IMR-90 (cell line): ENCODE data around the gene MTAP. TPM values are rescaled to one million over a fixed set of nuclear protein-coding genes. Genes with fewer than 3 reads are reported as not detected.

Source experiments
- ATAC-seq: fragments of 200-7000 bp; cut with Tn5 transposase; 2 replicates; pipeline ENCODE4 v1.9.1; 2020; ENCODE audit warnings: low read depth, mild to moderate bottlenecking, moderate library complexity
- BruUV-seq: library from RNA; stranded (reverse); fragments of 400-500 nt; replicated peaks from 2 replicates; lab custom pipeline; 2021; lab: Mats Ljungman, UMichigan
- CTCF ChIA-PET: fragments of 300-600 bp; formaldehyde crosslinking; extraction: SDS; loops from one replicate; lab custom pipeline; 2021; ENCODE audit warnings: antibody characterized with exemption; lab: Yijun Ruan, JAX
- POLR2A ChIA-PET: fragments of 300-600 bp; sonication (Branson Sonifier 250); formaldehyde crosslinking; loops from one replicate; lab custom pipeline; 2022; ENCODE audit warnings: antibody characterized with exemption; ENCODE audit not compliant: unreplicated experiment; lab: Charles Lee
- DNase-seq: peaks from one replicate; pipeline ENCODE4 v3.0.0; 2013
- H2AFZ ChIP-seq: replicated peaks from 2 replicates; pipeline ENCODE3; 2013; ENCODE audit warnings: low read length, mild to moderate bottlenecking; ENCODE audit not compliant: poor library complexity
- H2AK5ac ChIP-seq: 2 replicates; pipeline ENCODE4 v1.6.1; 2013; ENCODE audit warnings: low read depth, low read length, inconsistent platforms
- H2AK9ac ChIP-seq: replicated peaks from 2 replicates; pipeline ENCODE3; 2013; ENCODE audit warnings: mild to moderate bottlenecking, low read depth, low read length, moderate library complexity; ENCODE audit not compliant: poor library complexity
- H2BK120ac ChIP-seq: 2 replicates; pipeline ENCODE4 v1.6.1; 2013; ENCODE audit warnings: low read depth, low read length, inconsistent platforms
- H2BK15ac ChIP-seq: 3 replicates; pipeline ENCODE4 v1.6.1; 2013; ENCODE audit warnings: low read depth, low read length, inconsistent platforms
- H2BK20ac ChIP-seq: 2 replicates; pipeline ENCODE4 v1.6.1; 2013; ENCODE audit warnings: low read depth, mild to moderate bottlenecking, inconsistent platforms, low read length, moderate library complexity
- H2BK5ac ChIP-seq: 2 replicates; pipeline ENCODE4 v1.6.1; 2013; ENCODE audit warnings: mild to moderate bottlenecking, low read depth, low read length, inconsistent platforms; ENCODE audit not compliant: poor library complexity, severe bottlenecking
- H3K14ac ChIP-seq: replicated peaks from 2 replicates; pipeline ENCODE4 v1.6.1; 2013; ENCODE audit warnings: low read depth, low read length, inconsistent platforms
- H3K18ac ChIP-seq: 2 replicates; pipeline ENCODE4 v1.6.1; 2013; ENCODE audit warnings: low read depth, low read length, control low read depth
- H3K23ac ChIP-seq: 2 replicates; pipeline ENCODE4 v1.6.1; 2013; ENCODE audit warnings: low read depth, low read length, inconsistent platforms
- H3K27ac ChIP-seq: 2 replicates; pipeline ENCODE4 v1.5.1; 2013; ENCODE audit warnings: mild to moderate bottlenecking, control low read depth, low read length; ENCODE audit not compliant: insufficient read depth
- H3K27me3 ChIP-seq: 2 replicates; pipeline ENCODE4 v1.6.1; 2013; ENCODE audit warnings: low read length; ENCODE audit not compliant: control insufficient read depth, insufficient read depth
- H3K36me3 ChIP-seq: 2 replicates; pipeline ENCODE4 v1.6.1; 2013; ENCODE audit warnings: low read length, mixed read lengths; ENCODE audit not compliant: control insufficient read depth, insufficient read depth
- H3K4ac ChIP-seq: 2 replicates; pipeline ENCODE4 v1.6.1; 2013; ENCODE audit warnings: low read depth, low read length, inconsistent platforms
- H3K4me1 ChIP-seq: 2 replicates; pipeline ENCODE4 v1.6.1; 2013; ENCODE audit warnings: low read length, mixed read lengths; ENCODE audit not compliant: control insufficient read depth, insufficient read depth
- H3K4me2 ChIP-seq: 2 replicates; pipeline ENCODE4 v1.6.1; 2013; ENCODE audit warnings: low read depth, mild to moderate bottlenecking, control low read depth, low read length, moderate library complexity
- H3K4me3 ChIP-seq: 2 replicates; pipeline ENCODE4 v1.5.1; 2013; ENCODE audit warnings: low read depth, mild to moderate bottlenecking, control low read depth, low read length, moderate library complexity; ENCODE audit not compliant: insufficient read depth
- H3K56ac ChIP-seq: 2 replicates; pipeline ENCODE4 v1.6.1; 2013; ENCODE audit warnings: low read length, inconsistent platforms; ENCODE audit not compliant: insufficient read depth; ENCODE audit errors: extremely low read depth
- H3K79me1 ChIP-seq, 2 experiments: 2 replicates each; pipeline ENCODE4 v1.6.1; 2013; ENCODE audit warnings: low read length in 2 of 2, inconsistent platforms in 1 of 2, low read depth in 1 of 2
- H3K9ac ChIP-seq: 2 replicates; pipeline ENCODE4 v1.6.1; 2013; ENCODE audit warnings: low read depth, low read length, control low read depth
- H3K9me1 ChIP-seq: 2 replicates; pipeline ENCODE4 v1.6.1; 2013; ENCODE audit warnings: low read length, inconsistent platforms; ENCODE audit not compliant: insufficient read depth
- H3K9me3 ChIP-seq: 2 replicates; pipeline ENCODE4 v1.6.1; 2013; ENCODE audit warnings: low read length; ENCODE audit not compliant: control insufficient read depth, insufficient read depth
- H4K20me1 ChIP-seq: 2 replicates; pipeline ENCODE4 v1.6.1; 2013; ENCODE audit warnings: low read length, inconsistent platforms; ENCODE audit not compliant: insufficient read depth
- H4K5ac ChIP-seq: 2 replicates; pipeline ENCODE4 v1.6.1; 2013; ENCODE audit warnings: mild to moderate bottlenecking, low read depth, low read length, control low read depth
- H4K8ac ChIP-seq, 2 experiments: 2 replicates each; pipeline ENCODE4 v1.6.1; 2013; ENCODE audit warnings: low read depth in 2 of 2, low read length in 2 of 2, control low read depth in 1 of 2, inconsistent platforms in 1 of 2
- H4K91ac ChIP-seq: 2 replicates; pipeline ENCODE4 v1.6.1; 2013; ENCODE audit warnings: low read depth, low read length, inconsistent platforms; ENCODE audit not compliant: insufficient read depth
- BHLHE40 ChIP-seq: fragments of 150-350 bp; IDR thresholded peaks from 2 replicates; pipeline ENCODE4 v1.6.1; 2016; ENCODE audit warnings: mild to moderate bottlenecking, low read depth, low read length
- CEBPB ChIP-seq: IDR thresholded peaks from 2 replicates; pipeline ENCODE4 v1.6.1; 2012; ENCODE audit warnings: low read depth, low read length, improper control_type of control experiment
- MAZ ChIP-seq: IDR thresholded peaks from 2 replicates; pipeline ENCODE4 v1.6.1; 2012; ENCODE audit warnings: low read depth, mild to moderate bottlenecking, low read length, improper control_type of control experiment, moderate library complexity, borderline replicate concordance
- POLR2A ChIP-seq: IDR thresholded peaks from 2 replicates; pipeline ENCODE4 v1.6.1; 2012; ENCODE audit warnings: mild to moderate bottlenecking, low read depth, low read length
- WGBS, 2 experiments: methylation state at CpG; one replicate each; pipeline versions ENCODE4 v1.1.5 to v1.1.7; 2013; ENCODE audit warnings: missing lambda C conversion rate in 2 of 2; ENCODE audit not compliant: insufficient read length in 1 of 2; ENCODE audit errors: extremely low coverage in 2 of 2; 5-methylcytosine and 5-hydroxymethylcytosine counted together
- dilution Hi-C: fragments of 300-500 bp; cut with HindIII; formaldehyde crosslinking; loops from one replicate; pipeline ENCODE4 v1.14.3; 2018; ENCODE audit warnings: low sequenced_read_pairs; ENCODE audit not compliant: unreplicated experiment
- in situ Hi-C: fragments of 300-500 bp; cut with MboI; formaldehyde crosslinking; loops from 3 replicates; pipeline ENCODE4 v1.14.3; 2019; ENCODE audit warnings: low sequenced_read_pairs, inconsistent platforms, mixed read lengths
- intact Hi-C: fragments of 100-400 bp; cut with micrococcal nuclease; formaldehyde crosslinking; loops from 2 replicates; pipeline ENCODE4 v1.10.0; 2022
- polyA plus RNA-seq, 3 experiments: library from polyadenylated mRNA; depleted of rRNA; stranded (reverse); fragments of >200 nt; gene quantifications; 2 replicates each; pipeline ENCODE4 v1.2.3, GENCODE V29; 2012; ENCODE audit warnings: low replicate concordance in 1 of 3
- total RNA-seq: library from RNA; depleted of rRNA; stranded (reverse); fragments of >200 nt; gene quantifications from 2 replicates; pipeline ENCODE4 v1.2.3, GENCODE V29; 2012

Gene MTAP
- total and polyA plus RNA-seq, 2 of the 4 experiments (the other 2 are of a cell fraction) = 15.7 to 50.9 TPM

GRCh38 chr9:21801683-21802417 is 586 bp upstream of the MTAP start:
- dilution Hi-C loops = no loop called here
- Histone ChIP-seq H3K56ac (peak overlapping the region; percentile 86), H3K27me3 (no peaks in the 10 kb centered on the region), H2BK20ac (peak overlapping the region; percentile 50; the same call in 1 of the 2 replicates), H3K23ac (peak overlapping the region; percentile 87), H3K4me3 (peak overlapping the region; percentile 68), H3K18ac (peak overlapping the region; percentile 82), H4K20me1 (peaks cover 15% of the 10 kb centered on the region), H3K4me1 (peaks cover 7% of the 10 kb centered on the region), H4K91ac (peak overlapping the region; percentile 76), H3K27ac (peak overlapping the region; percentile 83), H3K9me3 (no peaks in the 10 kb centered on the region), H2BK5ac (peak overlapping the region; percentile 81), H2BK15ac (0 out of 3 replicates have a peak overlapping the region, but pooled peaks have one; percentile 31), H3K4me2 (peak overlapping the region; percentile 82), H3K14ac (peak overlapping the region; percentile 96), H4K8ac (peak overlapping the region; percentile 78 to 95), H3K4ac (peak overlapping the region; percentile 84), H3K36me3 (peaks cover 3% of the 10 kb centered on the region), H2BK120ac (peak overlapping the region; percentile 54), H3K9me1 (peaks cover 21% of the 10 kb centered on the region), H2AFZ (peak overlapping the region; percentile 92), H3K79me1 (peaks cover 16 to 33% of the 10 kb centered on the region in 2 experiments), H4K5ac (peak overlapping the region; percentile 86), H3K9ac (peak overlapping the region; percentile 83), H2AK9ac (peak overlapping the region; percentile 56), H2AK5ac (peak overlapping the region; percentile 83; the same call in 1 of the 2 replicates)
- POLR2A ChIA-PET = interaction anchor here (0.6 kb wide), 1 partner anchor 555 kb away, joined by 7 read pairs; no protein-coding TSS in a partner anchor
- ATAC-seq (peak; percentile 70), DNase-seq (peak; percentile 85)
- BruUV-seq = no TSS peak
- intact Hi-C loops = loop anchor here (5.0 kb wide), 1 partner anchor 1085 kb away; no protein-coding TSS in a partner anchor
- TF ChIP-seq CEBPB (peak; percentile 53), BHLHE40 (no peak), POLR2A (peak; percentile 66; the same call in 1 of the 2 replicates), MAZ (peak; percentile 38; the same call in 1 of the 2 replicates)
- in situ Hi-C loops = loop anchor here (25.0 kb wide), 1 partner anchor 310 kb away; no protein-coding TSS in a partner anchor
- CTCF ChIA-PET = no interaction called here
- WGBS, 2 experiments = 12% methylated on average over 23 of the region's 37 CpGs; no CpG with 5 or more reads in 1 of the 2 experiments
